G401 (cell line): ENCODE measurements around the gene CDC42BPB. TPM values are rescaled to one million over a fixed set of nuclear protein-coding genes. Genes with fewer than 3 reads are reported as not detected.
A peak's percentile ranks its signal among the peaks of the same experiment; 100 is the strongest.

ENCODE experiments used
- DNase-seq: peaks from one replicate; pipeline ENCODE4 v3.0.0-alpha.2; 2015; ENCODE audit warnings: low spot score
- in situ Hi-C: cut with HindIII; loops from 2 replicates; pipeline ENCODE4 v1.10.0; 2016; ENCODE audit warnings: low sequenced_read_pairs, mixed read lengths
- total RNA-seq: library from RNA; depleted of rRNA; stranded (reverse); fragments of >200 nt; shearing (Covaris generic); gene quantifications from 2 replicates; pipeline ENCODE4 v1.2.3, GENCODE V29; 2014

CDC42BPB gene
- total RNA-seq, 1 experiment from 2014 or later: 17.0 TPM

DNA sequence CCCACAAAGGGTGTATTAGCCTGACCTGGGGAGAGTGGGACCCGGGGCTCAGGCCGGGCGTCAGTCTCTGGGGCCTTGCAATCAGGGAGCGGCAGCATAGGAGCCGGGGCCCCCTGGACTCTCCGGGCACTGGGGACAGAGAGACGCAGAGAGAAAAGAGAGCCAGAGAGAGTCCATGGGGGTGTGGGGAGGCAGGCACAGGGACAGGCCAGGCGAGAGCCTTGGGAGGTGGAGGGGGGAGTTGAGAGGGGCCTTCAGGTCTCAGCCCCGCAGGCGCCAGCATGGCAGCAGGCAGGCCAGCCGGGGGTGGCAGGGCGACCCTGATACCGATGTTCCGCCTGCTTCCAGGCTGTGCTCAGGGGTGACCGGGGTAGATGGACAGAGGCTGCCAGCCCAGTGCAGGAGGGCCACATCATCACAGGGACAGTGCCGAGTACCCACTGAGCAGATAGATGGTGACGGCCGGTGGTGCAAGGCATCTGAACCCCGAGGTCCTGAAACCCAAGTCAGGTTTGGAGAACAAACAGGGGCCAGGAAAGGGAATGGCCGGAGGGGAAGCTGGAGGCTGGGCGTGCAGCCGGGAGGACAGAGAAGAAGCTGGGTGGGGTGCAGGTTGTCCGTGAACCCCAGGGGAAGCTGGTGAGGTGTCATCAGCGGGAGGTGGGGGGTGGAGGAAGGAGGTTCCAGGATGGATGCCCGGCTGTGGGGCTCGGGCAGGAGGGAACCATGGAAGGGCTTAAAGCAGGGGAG is 40.1 kb upstream of the CDC42BPB start:
- DNase-seq: no peak
- in situ Hi-C loops: no loop called here

DNA sequence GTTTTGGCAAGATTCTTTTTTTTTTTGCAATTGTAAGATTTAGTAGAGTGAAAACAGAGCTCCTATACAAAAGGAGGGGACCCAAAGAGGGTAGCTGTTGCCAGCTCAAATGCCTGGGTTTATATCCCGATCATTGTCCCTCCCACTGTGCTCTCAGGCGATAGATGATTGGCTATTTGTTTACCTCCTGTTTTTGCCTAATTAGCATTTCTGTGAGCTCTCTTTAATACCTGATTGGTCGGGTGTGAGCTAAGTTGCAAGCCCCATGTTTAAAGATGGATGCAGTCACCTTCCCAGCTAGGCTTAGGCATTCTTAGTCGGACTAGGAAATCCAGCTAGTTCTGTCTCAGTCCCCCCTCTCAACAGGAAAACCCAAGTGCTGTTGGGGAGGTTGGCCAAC is 39.0 kb upstream of the CDC42BPB start:
- no peak for DNase-seq
- in situ Hi-C loops: no loop called here

DNA sequence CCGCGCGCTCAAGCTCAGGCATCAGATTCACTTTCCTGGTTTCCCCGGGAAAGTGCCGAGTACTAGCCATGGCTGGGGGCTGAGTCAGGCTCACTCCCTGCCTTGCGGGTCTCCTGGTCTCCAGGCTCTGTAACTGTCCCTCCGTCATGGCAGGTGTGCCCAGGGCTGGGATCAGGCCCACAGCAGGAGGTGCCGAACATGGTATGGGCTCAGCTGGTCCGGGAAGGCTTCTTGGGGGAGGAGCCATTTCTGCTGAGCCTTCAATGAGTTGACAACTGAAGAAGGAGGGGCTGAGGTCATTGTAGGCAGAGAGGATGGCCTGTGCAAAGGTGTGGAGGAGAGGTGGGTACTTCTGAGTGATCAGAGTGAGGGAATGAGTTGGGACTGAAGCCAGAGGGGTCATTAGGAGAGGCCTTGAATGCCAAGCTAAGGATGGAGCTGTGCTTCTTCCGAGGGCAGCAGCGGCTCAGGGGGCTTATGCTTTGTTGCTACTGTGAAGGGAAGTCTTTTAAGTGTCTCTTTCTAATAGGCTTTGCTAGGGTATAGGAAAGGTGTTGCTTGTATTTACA is 37.9 kb upstream of the CDC42BPB start:
- in situ Hi-C loops: no loop called here
- no peak for DNase-seq

DNA sequence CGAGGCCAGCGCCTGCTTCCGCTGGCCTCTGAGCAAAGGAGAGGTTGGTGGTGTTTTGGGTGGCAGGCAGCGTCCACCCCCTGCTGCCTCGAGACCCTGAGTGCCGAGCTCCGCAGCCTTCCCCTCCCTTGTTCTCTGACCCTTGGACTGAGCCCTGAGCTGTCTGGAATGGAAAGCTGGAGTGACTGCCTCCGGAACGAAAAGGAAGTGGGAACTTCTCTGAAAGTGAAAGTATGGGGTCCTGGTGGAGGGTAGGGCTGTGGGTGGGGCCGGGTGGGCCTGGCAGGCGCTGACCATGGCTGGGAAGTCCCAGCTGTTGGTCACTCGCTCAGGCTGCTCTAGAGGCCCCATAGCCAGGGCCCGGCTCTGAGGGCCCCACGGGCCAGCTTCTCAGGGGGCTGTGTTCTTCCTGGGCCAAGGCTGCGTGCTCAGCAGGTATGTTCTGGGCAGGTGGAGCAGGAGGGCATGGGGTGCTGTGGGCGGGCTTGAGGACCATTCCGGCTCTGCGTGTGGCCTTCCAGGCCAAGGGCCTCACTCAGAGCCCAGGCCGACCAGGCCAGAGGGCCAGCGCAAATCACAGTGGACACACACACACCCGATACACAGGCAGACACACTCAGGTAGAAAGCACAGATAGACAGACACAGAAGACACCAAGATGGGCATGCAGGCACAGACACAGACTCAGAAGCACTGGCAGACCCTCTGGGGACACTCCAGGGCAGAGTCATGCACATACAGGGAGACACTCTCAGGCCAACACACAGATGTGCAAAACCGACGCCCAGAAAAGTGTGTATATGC is 37.3 kb upstream of the CDC42BPB start, which contains the start of gene EXOC3L4:
TSS of gene EXOC3L4 (plus strand) at position 320 of the 804 bp plus-strand sequence. CDS start 5,495 bp downstream, outside the sequence.
- no peak for DNase-seq

DNA sequence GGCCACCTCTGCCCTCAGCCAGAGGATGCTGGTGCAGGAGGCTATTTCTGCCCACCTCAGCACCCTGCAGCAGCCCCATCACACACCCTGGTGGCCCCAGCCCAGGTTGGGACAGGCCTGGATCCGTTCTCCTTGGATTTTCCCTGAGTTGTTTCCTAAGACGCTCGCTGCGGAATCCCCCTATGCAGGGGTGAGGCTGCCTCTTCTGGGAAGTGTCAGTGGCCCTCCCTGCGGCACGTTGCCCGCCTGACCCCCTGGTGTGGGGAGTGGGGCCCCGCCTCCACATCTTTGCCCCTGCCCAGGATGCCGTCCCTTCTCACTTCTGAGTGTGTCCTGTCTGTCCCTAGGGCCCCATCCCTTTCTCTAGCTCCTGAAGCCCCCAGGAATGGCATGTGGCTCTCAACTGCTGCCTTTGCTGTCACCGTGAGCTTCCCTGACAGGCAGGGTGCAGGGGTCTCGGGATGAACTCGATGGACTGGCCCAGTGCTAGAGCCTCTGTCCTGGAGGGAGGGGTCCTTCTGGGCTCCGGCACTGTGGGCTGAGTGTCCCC is 36.6 kb upstream of the CDC42BPB start:
- no peak for DNase-seq
- in situ Hi-C loops: no loop called here

More for the DNA sequence above, 37.3 kb upstream of the CDC42BPB start, which contains the start of gene EXOC3L4:
- in situ Hi-C loops: no loop called here

DNA sequence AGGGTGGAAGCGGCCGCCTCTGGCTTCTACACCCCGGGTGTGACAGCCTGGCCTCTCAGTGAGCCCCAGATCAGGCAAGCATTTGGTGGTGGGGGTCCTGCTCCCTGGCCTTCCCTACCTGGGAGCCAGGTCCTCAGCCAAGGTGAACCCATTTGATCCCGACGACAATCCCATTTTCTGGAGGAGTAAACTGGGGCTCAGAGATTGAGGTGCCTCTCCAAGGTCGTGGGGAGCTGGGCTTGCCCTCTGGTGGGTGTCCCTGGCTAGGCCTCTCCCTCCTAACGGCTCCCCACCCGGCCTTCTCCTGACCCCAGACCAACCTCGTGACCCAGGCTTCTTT is 34.5 kb upstream of the CDC42BPB start:
- in situ Hi-C loops: no loop called here
- no peak for DNase-seq

DNA sequence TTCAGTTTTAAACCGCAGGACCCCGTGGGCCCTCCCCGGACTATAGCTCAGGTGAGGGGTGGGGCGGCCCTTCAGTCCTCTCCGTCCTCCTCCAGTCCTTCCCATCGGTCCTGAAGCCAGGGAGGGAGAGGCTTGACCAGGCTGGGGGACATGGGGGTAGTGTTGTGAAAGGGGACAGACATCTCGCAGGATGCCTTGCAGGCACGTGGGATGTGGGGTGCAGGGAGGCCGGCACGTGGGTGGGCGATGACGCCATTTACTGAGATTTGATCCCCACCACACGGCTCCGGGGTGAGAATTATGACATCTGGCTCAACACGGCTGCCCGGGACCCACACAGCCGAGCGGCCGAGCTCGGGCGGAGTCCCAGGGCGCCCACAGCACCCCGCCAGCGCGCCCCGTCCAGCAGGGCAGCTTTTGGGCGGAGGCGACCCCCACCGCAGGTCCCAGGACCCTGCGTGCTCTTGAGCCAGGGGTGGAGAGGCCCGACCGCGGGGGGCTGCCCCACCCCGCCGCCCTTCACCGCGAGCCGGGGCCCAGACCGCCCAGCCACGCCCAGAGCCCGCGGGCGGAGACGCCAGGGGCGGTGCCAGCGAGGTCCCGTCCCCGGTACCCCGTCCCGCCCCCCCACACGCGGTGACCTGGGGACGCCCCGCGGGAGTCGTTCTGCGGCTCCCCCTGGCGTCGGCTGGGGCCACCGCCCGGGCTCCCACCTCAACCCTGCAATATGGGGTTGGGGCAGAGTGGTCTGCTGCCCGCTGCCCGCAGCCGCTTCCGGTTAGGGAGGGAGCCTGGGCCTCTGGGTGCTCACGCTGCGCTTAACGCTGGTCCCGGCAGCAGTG is 33.9 kb upstream of the CDC42BPB start:
- in situ Hi-C loops: no loop called here
- DNase-seq: no peak

DNA sequence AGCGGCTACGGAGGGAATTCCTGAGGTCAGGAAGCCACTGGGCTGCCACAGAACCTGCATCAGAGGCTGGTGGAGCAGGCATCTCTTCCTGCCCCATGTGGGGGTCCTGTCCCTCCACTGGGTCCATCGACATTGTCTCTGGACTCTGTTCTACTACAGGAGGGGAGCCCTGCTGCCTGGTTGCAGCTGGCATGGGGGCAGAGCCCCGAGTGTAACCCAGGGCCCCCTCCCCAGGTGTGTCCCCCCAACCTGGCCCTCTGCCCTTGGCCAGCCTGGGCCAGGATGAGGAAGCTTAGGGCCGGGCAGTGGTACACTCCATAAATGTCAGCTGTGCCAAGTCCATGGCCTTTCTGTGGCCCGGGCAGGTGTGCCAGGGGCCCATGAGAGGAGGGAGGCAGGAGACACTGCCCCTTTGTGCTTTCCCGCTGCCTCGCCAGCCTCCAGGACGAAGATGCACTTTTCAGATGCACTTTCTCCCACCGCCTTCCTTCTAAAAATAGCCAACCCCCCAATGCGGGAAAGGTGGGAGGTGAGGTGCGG is 33.2 kb upstream of the CDC42BPB start:
- in situ Hi-C loops: no loop called here
- no peak for DNase-seq

DNA sequence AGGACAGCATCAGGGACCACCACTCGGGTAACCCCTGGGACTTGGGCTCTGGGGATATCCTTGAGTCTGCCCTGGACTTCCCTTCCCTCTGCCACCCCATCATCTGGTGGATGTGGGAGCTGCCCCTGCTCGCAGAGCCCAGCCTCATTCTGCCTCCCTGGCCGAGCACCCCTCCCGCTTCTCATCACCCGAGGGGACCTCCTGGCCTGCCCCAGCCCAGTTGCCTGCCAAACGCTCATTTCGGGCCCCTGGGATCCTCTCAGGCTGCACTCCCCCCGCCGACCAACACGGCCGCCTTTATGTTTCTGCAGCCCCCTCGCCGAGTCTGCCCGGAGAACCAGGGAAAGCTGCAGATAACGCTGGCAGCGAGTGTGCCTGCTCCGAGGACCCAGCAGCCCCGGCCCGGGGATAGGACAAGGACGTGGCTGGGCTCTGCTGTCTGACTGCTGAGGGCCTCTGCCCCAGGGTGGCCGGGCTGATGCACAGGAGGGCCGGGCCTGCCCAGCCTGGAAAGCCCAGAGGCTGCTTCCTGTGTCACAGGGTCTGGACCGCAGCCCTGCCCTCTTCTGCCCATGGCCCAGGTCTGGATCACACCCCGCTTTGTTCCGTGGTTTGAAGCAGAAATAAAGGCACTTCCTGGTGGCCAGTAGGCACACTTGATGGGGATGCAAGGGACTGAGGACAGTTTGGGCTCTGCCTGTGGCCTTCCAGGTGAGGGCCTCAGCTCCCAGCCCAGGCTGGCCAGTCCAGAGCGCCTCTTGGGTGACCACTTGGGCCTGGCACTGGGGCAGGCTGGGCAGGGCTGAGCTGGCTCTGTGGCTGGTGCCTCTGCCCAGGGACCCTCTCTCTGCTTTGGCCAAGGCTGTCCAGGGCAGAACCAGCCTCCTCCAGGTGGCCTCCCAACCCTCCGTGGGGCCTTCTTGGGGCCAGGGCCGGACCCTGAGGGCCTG is 32.3 kb upstream of the CDC42BPB start:
- in situ Hi-C loops: no loop called here
- DNase-seq: no peak

DNA sequence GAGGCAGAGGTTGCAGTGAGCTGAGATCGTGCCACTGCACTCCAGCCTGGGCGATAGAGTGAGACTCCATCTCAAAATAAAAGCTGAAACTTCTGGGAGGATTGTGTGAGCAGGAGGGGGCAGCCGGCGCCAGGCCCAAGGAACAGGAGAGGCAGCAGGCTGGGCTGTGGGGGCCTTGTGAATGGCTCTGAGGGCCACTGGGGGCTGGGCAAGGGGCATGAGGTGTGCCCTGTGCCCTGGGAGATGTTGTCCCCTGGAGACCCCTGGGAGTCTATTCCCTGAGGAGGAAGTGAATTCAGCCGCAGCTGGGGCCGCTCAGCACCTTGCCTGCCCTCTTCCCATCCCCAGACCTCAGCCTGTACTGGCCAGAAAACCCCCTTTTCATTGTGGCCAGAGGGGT is 31.6 kb upstream of the CDC42BPB start:
- DNase-seq: no peak
- in situ Hi-C loops: no loop called here

DNA sequence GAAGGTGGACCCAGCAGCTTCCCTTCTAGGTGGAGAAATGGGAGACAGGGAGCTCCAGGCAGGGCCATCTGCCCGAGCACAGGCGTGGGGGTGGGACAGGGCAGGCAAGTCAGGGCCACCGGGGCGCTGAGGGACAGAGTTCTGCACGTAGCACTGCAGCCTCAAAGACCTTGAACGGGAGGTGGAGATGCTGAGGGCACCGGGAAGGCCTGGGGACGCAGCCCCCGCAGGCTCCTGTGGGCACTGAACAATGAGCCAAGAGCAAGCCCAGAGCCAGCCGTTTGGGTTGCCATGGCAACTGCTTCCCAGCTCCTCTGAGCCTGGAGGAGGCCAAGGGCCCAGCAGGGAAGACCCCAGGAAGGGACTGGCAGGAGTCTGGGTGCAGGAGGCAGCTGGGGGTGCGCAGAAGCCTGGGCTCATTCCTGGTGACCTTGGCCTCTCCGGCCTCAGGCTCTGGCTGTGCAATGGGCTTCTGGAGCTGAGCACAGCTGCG is 30.0 kb upstream of the CDC42BPB start:
- peak; percentile 41 for DNase-seq
- in situ Hi-C loops: no loop called here

DNA sequence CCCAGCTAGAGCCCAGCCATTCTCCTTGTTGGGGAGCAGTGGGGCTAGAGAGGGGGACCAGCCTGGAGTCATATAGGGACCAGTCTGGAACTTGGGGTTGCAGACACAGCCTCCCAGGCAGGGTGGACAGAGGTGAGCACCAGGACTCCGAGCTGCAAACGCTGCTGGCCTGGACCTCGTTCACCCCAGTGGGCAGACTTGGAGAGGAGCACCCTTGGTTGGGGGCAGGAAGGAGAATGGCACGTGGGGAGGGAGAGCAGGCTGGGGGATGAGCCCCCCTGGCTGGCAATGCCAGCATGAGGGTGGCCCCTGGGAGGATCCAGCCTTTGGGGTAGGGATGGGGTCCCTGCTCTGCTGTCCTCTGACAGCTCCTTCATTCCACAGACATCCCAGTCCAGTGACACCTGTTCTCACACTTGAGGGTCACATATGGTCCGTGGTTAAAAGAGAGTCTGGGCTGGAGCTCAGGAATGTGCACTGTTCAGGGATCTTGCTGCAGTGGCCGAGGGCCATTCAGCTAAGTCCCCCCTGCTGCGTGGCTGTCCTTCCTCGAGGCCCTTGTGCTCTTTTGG is 29.5 kb upstream of the CDC42BPB start:
- in situ Hi-C loops: no loop called here
- DNase-seq: no peak

DNA sequence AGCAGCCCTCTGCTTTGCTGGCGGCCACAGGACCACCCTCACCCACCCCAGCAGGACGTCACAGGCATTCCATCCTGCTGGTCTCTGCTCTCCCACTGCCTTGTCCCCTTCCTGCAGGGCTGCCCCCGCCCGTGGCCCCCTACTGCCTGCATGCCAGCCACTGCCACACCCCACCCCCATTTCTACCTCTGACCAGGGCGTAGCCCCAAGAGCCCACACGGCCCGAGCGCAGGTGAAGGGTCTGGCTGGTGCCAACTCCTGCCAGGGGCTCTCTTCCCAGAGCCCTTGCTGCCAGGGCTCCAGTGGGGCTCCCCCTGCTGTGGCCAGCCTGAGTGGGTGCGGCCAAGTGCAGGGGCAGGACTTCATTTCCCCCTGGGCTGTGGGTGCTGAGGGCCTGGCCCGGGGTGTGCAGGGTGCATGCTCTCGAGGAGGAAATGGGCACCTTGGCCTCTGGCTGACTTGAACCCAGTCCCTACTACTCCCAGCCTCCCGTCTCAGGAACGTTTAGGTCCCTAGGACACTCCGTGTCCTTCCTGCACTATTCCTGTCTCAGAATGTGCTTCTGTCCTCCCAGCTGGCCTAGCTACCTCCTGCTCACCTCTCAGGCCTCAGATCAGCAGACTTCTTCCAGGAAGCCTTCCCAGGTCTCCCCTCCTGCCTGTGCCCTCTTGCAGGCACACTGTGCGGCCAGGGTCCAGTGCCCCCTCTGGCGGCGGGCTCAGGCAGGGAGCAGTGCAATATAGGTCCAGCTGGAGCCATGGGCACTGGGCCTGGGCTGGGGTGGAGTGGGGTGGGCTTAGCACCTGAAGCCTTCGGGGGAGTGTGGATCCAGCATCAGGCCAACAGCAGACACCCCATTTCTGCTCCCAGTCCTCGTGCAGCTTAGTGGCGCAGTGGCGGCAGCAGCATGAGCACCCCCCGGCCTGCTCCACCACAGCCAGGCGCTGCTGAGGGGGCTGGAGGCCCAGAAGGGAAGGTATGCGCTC is 28.1 kb upstream of the CDC42BPB start:
- in situ Hi-C loops: no loop called here
- no peak for DNase-seq

DNA sequence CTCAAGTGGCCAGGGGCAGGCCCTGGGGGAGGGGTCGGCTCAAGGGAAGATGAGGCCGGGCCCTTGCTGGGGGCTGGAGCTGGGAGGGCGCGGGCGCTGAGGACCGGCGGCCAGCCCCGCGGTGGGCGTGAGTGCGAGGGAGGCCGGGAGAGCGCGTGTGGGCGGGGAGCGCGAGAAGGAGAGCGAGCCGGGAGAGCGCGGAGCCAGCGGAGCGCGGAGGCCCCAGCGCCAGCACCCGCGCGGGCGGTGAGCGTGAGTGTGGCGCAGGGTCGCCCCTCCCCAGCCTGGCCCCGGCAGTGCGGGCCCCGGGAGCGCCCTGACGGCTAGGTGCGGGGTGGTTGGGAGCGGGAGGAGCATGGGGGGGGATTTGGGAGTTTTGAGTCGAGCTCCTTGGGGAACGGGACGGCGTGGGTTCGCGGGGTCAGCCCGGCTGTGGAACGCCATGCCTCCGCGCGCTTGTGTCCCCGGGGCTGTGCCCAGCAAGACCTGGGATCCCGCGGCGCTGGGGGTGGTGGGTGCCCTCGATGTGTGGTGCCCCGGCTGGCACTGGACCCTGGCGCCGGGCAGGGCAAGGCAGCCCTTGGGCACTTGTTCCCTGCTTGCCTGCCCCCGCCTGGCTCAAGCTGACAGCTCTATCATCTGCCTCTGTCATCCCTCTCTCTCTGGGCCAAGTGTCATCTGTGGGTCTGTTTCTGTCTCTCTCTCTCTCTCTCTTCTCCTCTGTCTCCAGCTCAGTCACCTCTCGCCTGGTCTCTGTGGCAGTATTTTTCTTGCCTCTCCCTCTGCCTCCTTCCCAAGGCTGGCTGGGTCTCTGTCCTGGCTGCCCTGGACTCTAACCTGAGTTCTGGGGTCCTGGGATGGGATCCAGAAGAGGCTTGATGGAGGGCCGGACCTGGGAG is 26.9 kb upstream of the CDC42BPB start, which contains the start of gene LBHD2:
TSS of gene LBHD2 (plus strand) at position 190 of the 899 bp plus-strand sequence. CDS start 1,803 bp downstream, outside the sequence.
- no peak for DNase-seq
- in situ Hi-C loops: no loop called here

DNA sequence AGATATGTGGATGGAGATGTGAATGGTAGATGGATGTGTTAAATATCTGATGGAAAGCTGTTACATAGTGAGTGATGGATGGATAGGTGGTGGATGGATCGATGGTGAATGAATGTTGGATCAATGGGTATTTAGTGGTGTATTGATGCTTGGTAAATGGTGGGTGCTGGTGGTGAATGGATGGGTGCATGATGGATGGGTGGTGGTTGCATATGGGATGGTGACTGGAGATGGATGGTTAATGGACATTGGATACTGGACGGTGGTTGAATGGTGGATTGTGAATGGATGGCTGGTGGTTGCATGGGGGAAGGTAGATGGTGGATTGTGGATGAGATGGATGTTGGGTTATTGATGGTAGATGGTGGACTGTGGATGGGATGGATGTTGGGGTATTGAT is 24.6 kb upstream of the CDC42BPB start:
- in situ Hi-C loops: no loop called here
- DNase-seq: no peak
